ENCODE data around the gene KBTBD7.
"Not testable (repeated sequence)": the region's sequence is repeated elsewhere in the genome, so short reads cannot be mapped to it uniquely, and the experiment has no call there.

KBTBD7 gene

GRCh38 chr13:41196011-41196410 is 1.6 kb upstream of the KBTBD7 start:
- no peak for DNase-seq

- no peak for DNase-seq
These were observed 900 bp downstream of the KBTBD7 start for GRCh38 chr13:41193469-41193868.

GRCh38 chr13:41188584-41188983 is 5.8 kb downstream of the KBTBD7 start:
- DNase-seq: no peak

- DNase-seq: no peak
These were observed 7.9 kb downstream of the KBTBD7 start for GRCh38 chr13:41186481-41186880.

- no peak for DNase-seq
These were observed 12.1 kb downstream of the KBTBD7 start for GRCh38 chr13:41182231-41182630.

- DNase-seq: no peak
These were observed 14.6 kb downstream of the KBTBD7 start for GRCh38 chr13:41179593-41180250.

GRCh38 chr13:41178040-41178439 is 16.3 kb downstream of the KBTBD7 start:
- DNase-seq: no peak

- DNase-seq: no peak
These were observed 16.8 kb downstream of the KBTBD7 start for GRCh38 chr13:41177616-41178015.

- not testable (repeated sequence) for DNase-seq
These were observed 18.8 kb downstream of the KBTBD7 start for GRCh38 chr13:41175576-41175975.

GRCh38 chr13:41162151-41162550 is 32.2 kb downstream of the KBTBD7 start:
- no peak for DNase-seq

- no peak for DNase-seq
These were observed 35.2 kb downstream of the KBTBD7 start for GRCh38 chr13:41159174-41159573.

- no peak for DNase-seq
These were observed 37.2 kb downstream of the KBTBD7 start for GRCh38 chr13:41157048-41157717.

- no peak for DNase-seq
These were observed 37.7 kb downstream of the KBTBD7 start for GRCh38 chr13:41156620-41157019.

- no peak for DNase-seq
These were observed 40.3 kb downstream of the KBTBD7 start for GRCh38 chr13:41154042-41154441.

GRCh38 chr13:41152005-41152404 is 42.4 kb downstream of the KBTBD7 start:
- DNase-seq: no peak

- no peak for DNase-seq
These were observed 44.3 kb downstream of the KBTBD7 start for GRCh38 chr13:41150058-41150457.

GRCh38 chr13:41148419-41149283 is 45.7 kb downstream of the KBTBD7 start:
- DNase-seq: no peak

- DNase-seq: no peak
These were observed 49.0 kb downstream of the KBTBD7 start for GRCh38 chr13:41145136-41145908.

- DNase-seq: no peak
These were observed 49.8 kb downstream of the KBTBD7 start for GRCh38 chr13:41144576-41144975.
